H1 (cell line): Measurements from ENCODE around the gene MED29. TPM values are rescaled to one million over a fixed set of nuclear protein-coding genes. Genes with fewer than 3 reads are reported as not detected.

Experiments used
- CTCF ChIA-PET: fragments of 300-600 bp; sonication (Branson Sonifier 250); formaldehyde crosslinking; loops from one replicate; lab custom pipeline; 2021; ENCODE audit not compliant: partially characterized antibody; lab: Charles Lee
- POLR2A ChIA-PET: fragments of 300-600 bp; sonication (Branson Sonifier 250); formaldehyde crosslinking; loops from one replicate; lab custom pipeline; 2021; ENCODE audit warnings: inconsistent platforms; ENCODE audit not compliant: partially characterized antibody; lab: Charles Lee
- DNase-seq, 2 experiments: peaks; one replicate each; pipeline versions ENCODE4 v3.0.0 to v3.0.0-alpha.2; 2010 to 2022; ENCODE audit warnings: low spot score in 2 of 2, low read depth in 1 of 2, mixed read lengths in 1 of 2
- FAIRE-seq: peaks from 2 replicates; lab custom pipeline; 2011; peaks lifted over from hg19 to GRCh38; lab: Jason Lieb, UNC
- H2AFZ ChIP-seq: 2 replicates; pipeline ENCODE4 v1.8.1; 2012; ENCODE audit warnings: low read length, inconsistent platforms
- H2AK5ac ChIP-seq: 2 replicates; pipeline ENCODE4 v1.6.1; 2013; ENCODE audit warnings: low read depth, low read length
- H2BK120ac ChIP-seq: replicated peaks from 2 replicates; pipeline ENCODE3; 2013; ENCODE audit warnings: low read depth, low read length, inconsistent platforms
- H2BK12ac ChIP-seq: 2 replicates; pipeline ENCODE4 v1.6.1; 2013; ENCODE audit warnings: low read depth, low read length
- H2BK15ac ChIP-seq: 2 replicates; pipeline ENCODE4 v1.6.1; 2013; ENCODE audit warnings: low read length
- H2BK20ac ChIP-seq: 2 replicates; pipeline ENCODE4 v1.6.1; 2013; ENCODE audit warnings: low read length
- H2BK5ac ChIP-seq: 2 replicates; pipeline ENCODE4 v1.6.1; 2013; ENCODE audit warnings: low read depth, low read length
- H3K14ac ChIP-seq: 2 replicates; pipeline ENCODE4 v1.6.1; 2013; ENCODE audit warnings: inconsistent platforms; ENCODE audit not compliant: insufficient read length
- H3K18ac ChIP-seq: 2 replicates; pipeline ENCODE4 v1.6.1; 2013; ENCODE audit warnings: low read length; ENCODE audit errors: extremely low read depth
- H3K23ac ChIP-seq: 2 replicates; pipeline ENCODE4 v1.6.1; 2013; ENCODE audit warnings: inconsistent platforms; ENCODE audit not compliant: insufficient read length
- H3K23me2 ChIP-seq: 2 replicates; pipeline ENCODE4 v1.6.1; 2013; ENCODE audit warnings: low read depth, low read length
- H3K27ac ChIP-seq: 2 replicates; pipeline ENCODE4 v1.6.1; 2011; ENCODE audit warnings: low read depth, low read length, inconsistent platforms
- H3K27me3 ChIP-seq, 4 experiments: replicated peaks in 1 of 4; 1 replicate in 1 of 4; 2 replicates in 3 of 4; pipeline versions ENCODE4 v1.6.1 to v1.8.1; 2011 to 2013; ENCODE audit warnings: low read length in 3 of 4, mild to moderate bottlenecking in 3 of 4, inconsistent platforms in 2 of 4, mixed read lengths in 2 of 4, moderate library complexity in 1 of 4; ENCODE audit not compliant: control insufficient read depth in 3 of 4, insufficient read depth in 3 of 4; ENCODE audit errors: extremely low read depth in 1 of 4
- H3K36me3 ChIP-seq, 4 experiments: 2 replicates each; pipeline versions ENCODE4 v1.6.1 to v1.8.1; 2011 to 2013; ENCODE audit warnings: mild to moderate bottlenecking in 4 of 4, low read length in 3 of 4, moderate library complexity in 2 of 4, control low read depth in 1 of 4, inconsistent platforms in 1 of 4; ENCODE audit not compliant: insufficient read depth in 4 of 4, control insufficient read depth in 2 of 4
- H3K4ac ChIP-seq: replicated peaks from 2 replicates; pipeline ENCODE3; 2013; ENCODE audit warnings: low read length, low read depth, mixed read lengths, inconsistent platforms; ENCODE audit not compliant: insufficient read length
- H3K4me1 ChIP-seq, 4 experiments: replicated peaks in 1 of 4; 1 replicate in 1 of 4; 2 replicates in 3 of 4; pipeline versions ENCODE4 v1.6.1 to v1.8.1; 2011 to 2013; ENCODE audit warnings: low read length in 3 of 4, inconsistent platforms in 2 of 4, mixed read lengths in 1 of 4; ENCODE audit not compliant: insufficient read depth in 4 of 4, control insufficient read depth in 3 of 4
- H3K4me2 ChIP-seq, 2 experiments: 2 replicates each; pipeline versions ENCODE4 v1.6.1 to v1.8.1; 2011 to 2013; ENCODE audit warnings: low read depth in 2 of 2, low read length in 2 of 2, control low read depth in 1 of 2, inconsistent platforms in 1 of 2, mild to moderate bottlenecking in 1 of 2; ENCODE audit not compliant: insufficient read depth in 1 of 2
- H3K4me3 ChIP-seq, 4 experiments: fragments of 200-600, 300-600 bp in 1 of 4; sonication (generic), shearing (Covaris generic), sonication (Bioruptor Twin) in 1 of 4; 2 replicates each; pipeline versions ENCODE4 v1.5.1 to v1.8.1; 2011 to 2016; ENCODE audit warnings: low read length in 4 of 4, low read depth in 3 of 4, control low read depth in 2 of 4, inconsistent platforms in 2 of 4, mild to moderate bottlenecking in 2 of 4, mixed read lengths in 1 of 4, moderate library complexity in 1 of 4; ENCODE audit not compliant: insufficient read depth in 2 of 4; ENCODE audit errors: extremely low read depth in 1 of 4
- H3K56ac ChIP-seq: replicated peaks from 2 replicates; pipeline ENCODE3; 2013; ENCODE audit warnings: low read depth, mild to moderate bottlenecking, mixed read lengths, low read length, inconsistent platforms; ENCODE audit not compliant: insufficient read length
- H3K79me1 ChIP-seq: 2 replicates; pipeline ENCODE4 v1.6.1; 2013; ENCODE audit warnings: low read depth, low read length, control low read depth
- H3K79me2 ChIP-seq, 2 experiments: 2 replicates each; pipeline versions ENCODE4 v1.6.1 to v1.8.1; 2012 to 2013; ENCODE audit warnings: low read length in 2 of 2, mild to moderate bottlenecking in 2 of 2, inconsistent platforms in 1 of 2; ENCODE audit not compliant: insufficient read depth in 2 of 2, control insufficient read depth in 1 of 2
- H3K9ac ChIP-seq, 4 experiments: replicated peaks in 1 of 4; 1 replicate in 1 of 4; 2 replicates in 3 of 4; pipeline versions ENCODE4 v1.6.1 to v1.8.1; 2011 to 2013; ENCODE audit warnings: low read depth in 3 of 4, low read length in 3 of 4, control low read depth in 2 of 4, mild to moderate bottlenecking in 2 of 4, moderate library complexity in 2 of 4, inconsistent platforms in 1 of 4; ENCODE audit errors: extremely low read depth in 1 of 4
- H3K9me3 ChIP-seq, 2 experiments: 2 replicates each; pipeline versions ENCODE4 v1.6.1 to v1.8.1; 2012 to 2013; ENCODE audit warnings: mild to moderate bottlenecking in 2 of 2, moderate library complexity in 2 of 2, control low read depth in 1 of 2, inconsistent platforms in 1 of 2, low read depth in 1 of 2, low read length in 1 of 2, mixed read lengths in 1 of 2; ENCODE audit not compliant: insufficient read depth in 2 of 2
- H4K20me1 ChIP-seq, 2 experiments: replicated peaks in 1 of 2; 2 replicates each; pipeline versions ENCODE3 to v1.8.1; 2011 to 2013; ENCODE audit warnings: inconsistent platforms in 2 of 2, low read length in 2 of 2, mild to moderate bottlenecking in 1 of 2; ENCODE audit not compliant: insufficient read depth in 2 of 2, control insufficient read depth in 1 of 2
- H4K5ac ChIP-seq: 2 replicates; pipeline ENCODE4 v1.6.1; 2013; ENCODE audit warnings: low read length, low read depth, mixed read lengths, inconsistent platforms; ENCODE audit not compliant: insufficient read length
- H4K8ac ChIP-seq: 2 replicates; pipeline ENCODE4 v1.8.0; 2013; ENCODE audit warnings: mild to moderate bottlenecking, moderate library complexity, low read length, inconsistent platforms; ENCODE audit not compliant: insufficient read depth; ENCODE audit errors: extremely low read depth
- H4K91ac ChIP-seq: replicated peaks from 2 replicates; pipeline ENCODE3; 2013; ENCODE audit warnings: low read length, mixed read lengths, inconsistent platforms; ENCODE audit not compliant: insufficient read length
- BACH1 ChIP-seq: IDR thresholded peaks from 2 replicates; pipeline ENCODE4 v1.6.1; 2012; ENCODE audit warnings: low read length, improper control_type of control experiment
- CBX8 ChIP-seq: fragments of 300-800, 300-1000 bp; sonication (generic); IDR thresholded peaks from 2 replicates; pipeline ENCODE4 v1.7.1; 2016; ENCODE audit warnings: low read depth, low read length, borderline replicate concordance
- EP300 ChIP-seq, 2 experiments: IDR thresholded peaks; 1 replicate in 1 of 2; 2 replicates in 1 of 2; pipeline ENCODE4 v1.6.1; 2011 to 2012; ENCODE audit warnings: low read depth in 2 of 2, low read length in 2 of 2, mild to moderate bottlenecking in 2 of 2, borderline replicate concordance in 1 of 2, inconsistent platforms in 1 of 2, moderate library complexity in 1 of 2
- EZH2 ChIP-seq: fragments of 200-600 bp; sonication (generic); IDR thresholded peaks from 2 replicates; pipeline ENCODE4 v1.7.1; 2012; ENCODE audit warnings: low read depth, mild to moderate bottlenecking, moderate library complexity, low read length, inconsistent platforms; ENCODE audit not compliant: severe bottlenecking
- HDAC2 ChIP-seq, 2 experiments: fragments of 300-600 bp in 1 of 2; sonication (generic) in 1 of 2; IDR thresholded peaks; 2 replicates each; pipeline ENCODE4 v1.6.1; 2011 to 2012; ENCODE audit warnings: low read depth in 2 of 2, low read length in 2 of 2, mild to moderate bottlenecking in 2 of 2, moderate library complexity in 2 of 2, borderline replicate concordance in 1 of 2, inconsistent platforms in 1 of 2
- KDM5A ChIP-seq: fragments of 200-600 bp; IDR thresholded peaks from 2 replicates; pipeline ENCODE4 v1.7.1; 2012; ENCODE audit warnings: mild to moderate bottlenecking, low read length, inconsistent platforms, mixed read lengths
- NRF1 ChIP-seq: IDR thresholded peaks from 2 replicates; pipeline ENCODE4 v1.6.1; 2011; ENCODE audit warnings: mild to moderate bottlenecking, low read depth, low read length, improper control_type of control experiment
- RBBP5 ChIP-seq: IDR thresholded peaks from 2 replicates; pipeline ENCODE4 v1.7.1; 2012; ENCODE audit warnings: low read depth, mild to moderate bottlenecking, inconsistent platforms, low read length, moderate library complexity, borderline replicate concordance
- SIN3A ChIP-seq, 2 experiments: IDR thresholded peaks in 1 of 2; conservative IDR thresholded peaks in 1 of 2; 2 replicates each; pipeline ENCODE4 v1.6.1; 2011 to 2012; ENCODE audit warnings: low read length in 2 of 2, improper control_type of control experiment in 1 of 2, low read depth in 1 of 2, mild to moderate bottlenecking in 1 of 2
- TCF12 ChIP-seq: IDR thresholded peaks from 2 replicates; pipeline ENCODE4 v1.6.1; 2011; ENCODE audit warnings: low read depth, mild to moderate bottlenecking, low read length
- WGBS, 2 experiments: shearing (Covaris generic) in 1 of 2; methylation state at CpG; one replicate each; pipeline versions ENCODE4 v1.1.6 to v1.1.7; 2013 to 2015; ENCODE audit warnings: low lambda C conversion rate in 2 of 2, mixed read lengths in 2 of 2, inconsistent platforms in 1 of 2, low coverage in 1 of 2, missing lambda C conversion rate in 1 of 2; ENCODE audit not compliant: insufficient replicate concordance in 2 of 2, insufficient coverage in 1 of 2, insufficient read length in 1 of 2; ENCODE audit errors: extremely low coverage in 1 of 2, missing lambda C conversion rate in 1 of 2; 5-methylcytosine and 5-hydroxymethylcytosine counted together
- polyA plus RNA-seq, 7 experiments: library from polyadenylated mRNA; depleted of rRNA in 3 of 7; stranded (reverse) in 5 of 7; unstranded in 2 of 7; fragments of >200 nt in 5 of 7; fragments of 200-250 nt in 2 of 7; gene quantifications; 1 replicate in 5 of 7; 2 replicates in 1 of 7; 4 replicates in 1 of 7; pipeline versions ENCODE4 v1.2.1 to v1.2.3, GENCODE V29; 2011 to 2013; ENCODE audit warnings: missing spikeins in 2 of 7, mixed read lengths in 2 of 7
- total RNA-seq: library from RNA; stranded (reverse); fragmentation: NEBNext Ultra II Directional; extraction: Animal tissue kit (Norgen Biotek cat#: 25700); gene quantifications from 2 replicates; pipeline ENCODE4 v1.2.1, GENCODE V29; 2021

The MED29 gene
- total and polyA plus RNA-seq, 2 of the 8 experiments (the other 6 are each of a cell fraction or from before 2014, with no cell fraction given) = 31.1 to 52.5 TPM

DNA sequence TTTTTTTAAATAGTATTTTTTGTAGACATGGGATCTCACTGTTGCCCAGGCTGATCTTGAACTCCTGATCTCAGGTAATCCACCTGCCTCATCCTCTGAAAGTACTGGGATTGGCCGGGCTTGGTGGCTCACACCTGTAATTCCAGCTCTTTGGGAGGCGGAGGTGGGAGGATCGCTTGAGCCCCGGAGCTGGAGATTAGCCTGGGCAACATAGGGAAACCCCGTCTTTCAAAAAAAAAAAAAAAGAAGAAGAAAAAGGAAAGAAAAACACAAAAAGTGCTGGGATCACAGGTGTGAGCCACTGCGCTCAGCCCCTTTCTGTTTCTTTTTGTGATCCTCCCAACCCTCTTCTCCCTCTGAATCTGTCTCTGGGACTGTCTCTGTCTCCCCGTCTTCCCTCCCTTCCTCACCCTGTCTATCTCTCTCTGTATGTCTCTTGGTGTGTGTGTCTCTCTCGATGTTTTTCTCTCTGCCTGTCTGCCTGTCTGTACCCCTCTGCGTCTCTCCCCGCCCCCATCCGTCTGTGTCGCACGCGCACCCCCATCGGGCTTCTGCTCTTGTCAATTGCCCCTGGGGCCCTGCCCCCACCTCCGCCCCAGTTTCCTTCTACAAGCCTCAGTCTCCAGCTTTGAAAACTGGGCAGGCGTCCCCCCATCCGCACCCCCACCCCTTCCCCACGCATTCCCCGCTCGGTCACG lies 14.9 kb downstream of the MED29 start:
- peak overlapping the region; percentile 44 to 84 (median 54) for H3K4me3 ChIP-seq
- no peak overlapping the region for H4K8ac ChIP-seq
- peak overlapping the region; percentile 73 to 84 for H3K4me2 ChIP-seq
- no peaks in the 10 kb centered on the region for H3K27me3 ChIP-seq
- H4K91ac ChIP-seq = no peak overlapping the region
- CTCF ChIA-PET = interaction anchor here (0.6 to 3.9 kb wide), 2 partner anchors 9 to 93 kb away, joined by 3 to 38 read pairs; no protein-coding TSS in a partner anchor
- H4K5ac ChIP-seq = no peak overlapping the region
- H3K9ac ChIP-seq = peak overlapping the region in 1 of 4 experiments; percentile 12; a peak in 2 of 7 replicates
- H3K23me2 ChIP-seq = peaks cover 25% of the 10 kb centered on the region; the same call in 1 of the 2 replicates
- H3K9me3 ChIP-seq = no peaks in the 10 kb centered on the region
- FAIRE-seq (no peak), DNase-seq (peak in 1 of 2 experiments; percentile 83)
- peak overlapping the region; percentile 75; the same call in 1 of the 2 replicates for H2BK15ac ChIP-seq
- no peak overlapping the region for H2BK20ac ChIP-seq
- peaks cover 0 to 5% of the 10 kb centered on the region in 2 experiments for H4K20me1 ChIP-seq
- H2BK12ac ChIP-seq = peak overlapping the region; percentile 97
- 25% methylated on average over 11 of the region's 22 CpGs; no CpG with 5 or more reads in 1 of the 2 experiments for WGBS, 2 experiments
- peaks cover 0 to 5% (median 0%) of the 10 kb centered on the region in 4 experiments; a peak in 1 of 8 replicates for H3K36me3 ChIP-seq
- peak overlapping the region; percentile 83; the same call in 1 of the 2 replicates for H2BK5ac ChIP-seq
- no peak overlapping the region for H3K14ac ChIP-seq
- H3K79me2 ChIP-seq = peaks cover 0 to 20% of the 10 kb centered on the region in 2 experiments; a peak in 1 of 4 replicates
- peak overlapping the region; percentile 48; the same call in 1 of the 2 replicates for H3K18ac ChIP-seq
- H3K56ac ChIP-seq = no peak overlapping the region
- no peak overlapping the region for H3K23ac ChIP-seq
- POLR2A ChIA-PET = interaction anchor here (1.1 to 14.3 kb wide), 4 partner anchors 13 to 41 kb away, joined by 4 to 234 read pairs (median 104); partner anchors contain the start of genes MED29, PAF1 and RPS16
- H3K27ac ChIP-seq = peak overlapping the region; percentile 27; the same call in 1 of the 2 replicates
- peaks cover 6 to 48% (median 28%) of the 10 kb centered on the region in 4 experiments for H3K4me1 ChIP-seq
- H3K4ac ChIP-seq = no peak overlapping the region
- H2AFZ ChIP-seq = no peak overlapping the region
- H3K79me1 ChIP-seq = no peaks in the 10 kb centered on the region
- H2AK5ac ChIP-seq = no peak overlapping the region
- H2BK120ac ChIP-seq = no peak overlapping the region
- TF ChIP-seq TCF12 (no peak), EZH2 (no peak), BACH1 (no peak), KDM5A (no peak), EP300 (IDR thresholded peaks at IDR 0.05; ENCODE audit: borderline replicate concordance in 1 of 2, low read depth in 2 of 2, low read length in 2 of 2) (no peak), RBBP5 (no peak), CBX8 (no peak), HDAC2 (IDR thresholded peaks at IDR 0.05; ENCODE audit: borderline replicate concordance in 1 of 2, low read depth in 2 of 2, low read length in 2 of 2) (0 out of 4 replicates have a peak, but pooled peaks of 1 of the 2 experiments have one; percentile 22), SIN3A (conservative IDR thresholded peaks at IDR 0.05 in 1 of 2, IDR thresholded peaks at IDR 0.05 in 1 of 2; ENCODE audit: low read depth in 1 of 2, low read length in 2 of 2) (0 out of 4 replicates have a peak, but pooled peaks of 1 of the 2 experiments have one; percentile 71), NRF1 (no peak)
